ENCODE results near the gene RANBP10.
"Not testable (repeated sequence)": the region's sequence is repeated elsewhere in the genome, so short reads cannot be mapped to it uniquely, and the experiment has no call there.

RANBP10 gene

GRCh38 chr16:67708368-67708771 is 98.0 kb downstream of the RANBP10 start:
- no peak for DNase-seq

GRCh38 chr16:67707790-67708189 is 98.6 kb downstream of the RANBP10 start:
- DNase-seq: no peak

GRCh38 chr16:67707210-67707609 is 99.2 kb downstream of the RANBP10 start:
- no peak for DNase-seq

GRCh38 chr16:67704110-67704509 is 102.2 kb downstream of the RANBP10 start:
- DNase-seq: no peak

DNA sequence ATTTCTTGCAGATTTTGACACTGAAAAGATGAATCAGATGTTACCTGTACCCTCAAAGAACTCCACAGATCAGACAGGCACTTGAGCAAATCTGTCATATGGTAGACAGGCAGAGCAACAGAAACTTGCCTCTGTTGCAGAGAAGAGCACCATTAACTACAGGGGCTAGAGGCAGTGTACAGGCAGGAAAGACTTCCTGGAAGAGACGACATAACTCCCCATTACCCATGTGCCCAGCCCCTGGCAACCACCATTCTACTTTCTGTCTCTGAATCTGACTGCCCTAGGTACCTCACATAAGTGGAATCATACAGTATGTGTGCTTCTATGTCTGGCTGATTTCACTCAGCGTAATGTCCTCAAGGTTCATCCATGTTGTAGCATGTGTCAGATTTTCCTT is 102.7 kb downstream of the RANBP10 start:
- no peak for DNase-seq

- no peak for DNase-seq
These were observed 104.2 kb downstream of the RANBP10 start for GRCh38 chr16:67702130-67702529.

DNA sequence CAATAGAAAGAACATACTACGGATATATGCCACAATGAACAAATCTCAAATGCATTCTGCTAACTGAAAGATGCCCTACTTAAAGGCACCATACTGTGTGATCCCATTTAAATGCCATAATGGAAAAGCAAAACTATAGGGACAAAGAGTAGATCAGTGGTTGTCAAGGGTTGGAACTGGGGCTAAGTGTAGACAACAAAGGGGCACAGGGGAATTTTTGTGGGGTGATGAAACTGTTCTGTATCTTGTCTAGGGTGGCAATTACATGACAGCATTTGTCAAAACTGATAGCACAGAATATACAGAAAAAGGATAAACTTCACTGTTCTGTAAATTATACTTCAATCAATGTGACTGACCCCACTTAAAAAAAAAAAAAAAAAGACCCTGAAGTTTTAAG is 104.9 kb downstream of the RANBP10 start:
- no peak for DNase-seq

DNA sequence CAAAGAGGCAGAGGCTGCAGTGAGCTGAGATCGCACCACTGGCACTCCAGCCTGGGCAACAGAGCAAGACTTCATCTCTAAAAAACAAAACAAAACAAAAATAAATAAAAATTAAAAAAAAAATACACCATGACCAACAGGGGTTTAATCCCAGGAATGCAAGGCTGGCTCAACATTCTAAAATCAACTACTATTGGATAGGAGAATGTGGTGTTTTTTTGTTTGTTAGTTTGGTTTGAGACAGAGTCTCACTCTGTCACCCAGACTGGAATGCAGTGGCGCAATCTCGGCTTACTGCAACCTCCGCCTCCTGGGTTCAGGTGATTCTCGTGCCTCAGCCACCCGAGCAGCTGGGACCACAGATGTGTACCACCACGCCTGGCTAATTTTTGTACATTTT is 107.1 kb downstream of the RANBP10 start:
- no peak for DNase-seq

GRCh38 chr16:67697422-67698185 is 108.8 kb downstream of the RANBP10 start:
- no peak for DNase-seq

DNA sequence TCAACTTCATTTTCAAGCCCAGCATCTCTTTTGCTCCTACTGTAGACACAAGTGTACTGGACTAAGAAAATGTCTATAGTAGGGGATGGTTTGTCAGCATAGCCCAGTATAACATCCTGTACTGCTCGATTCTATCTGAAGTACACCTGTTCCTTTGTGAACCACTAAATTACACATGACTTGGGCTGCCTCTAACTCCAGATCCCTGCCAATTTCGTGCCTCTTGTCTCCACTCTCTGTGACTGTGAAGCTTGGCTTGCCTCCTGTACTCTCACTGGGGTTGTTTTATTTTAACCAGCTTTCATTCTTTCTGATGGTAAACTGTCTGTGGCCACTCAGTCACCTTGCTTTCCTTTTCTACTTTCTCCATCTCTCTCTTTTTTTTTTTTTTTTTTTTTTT is 111.7 kb downstream of the RANBP10 start:
- DNase-seq: no peak

DNA sequence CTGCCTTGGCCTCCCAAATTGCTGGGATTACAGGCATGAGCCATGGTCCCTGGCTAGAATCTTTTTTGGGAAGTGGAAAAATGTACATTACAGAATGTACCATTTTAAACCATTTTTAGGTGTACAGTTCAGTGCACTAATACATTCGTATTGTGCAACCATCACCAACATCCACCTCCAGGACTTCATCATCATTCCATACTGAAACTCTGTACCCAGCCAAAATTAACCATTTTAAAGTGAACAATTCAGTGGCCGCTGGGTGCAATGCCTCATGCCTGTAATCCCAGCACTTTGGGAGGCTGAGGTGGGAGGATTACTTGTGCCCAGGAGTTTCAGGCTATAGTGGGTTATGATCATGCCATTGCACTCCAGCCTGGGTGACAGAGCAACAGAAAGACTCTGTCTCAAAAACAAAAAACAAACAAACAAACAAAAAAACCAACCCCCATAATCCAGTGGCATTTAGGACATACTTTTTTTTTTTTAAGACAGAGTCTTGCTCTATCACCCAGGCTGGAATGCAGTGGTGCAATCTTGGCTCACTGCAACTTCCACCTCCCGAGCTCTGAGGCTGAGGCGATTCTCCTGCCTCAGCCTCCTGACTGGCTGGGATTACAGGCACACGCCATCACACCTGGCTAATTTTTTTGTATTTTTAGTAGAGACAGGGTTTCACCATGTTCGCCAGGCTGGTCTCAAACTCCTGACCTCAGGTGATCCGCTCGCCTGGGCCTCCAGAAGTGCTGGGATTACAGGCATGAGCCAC is 112.7 kb downstream of the RANBP10 start:
- not testable (repeated sequence) for DNase-seq

- no peak for DNase-seq
These were observed 120.8 kb downstream of the RANBP10 start for GRCh38 chr16:67685388-67686112.

- DNase-seq: no peak
These were observed 122.6 kb downstream of the RANBP10 start for GRCh38 chr16:67683767-67684166.

- DNase-seq: no peak
These were observed 126.1 kb downstream of the RANBP10 start for GRCh38 chr16:67679935-67680897.

DNA sequence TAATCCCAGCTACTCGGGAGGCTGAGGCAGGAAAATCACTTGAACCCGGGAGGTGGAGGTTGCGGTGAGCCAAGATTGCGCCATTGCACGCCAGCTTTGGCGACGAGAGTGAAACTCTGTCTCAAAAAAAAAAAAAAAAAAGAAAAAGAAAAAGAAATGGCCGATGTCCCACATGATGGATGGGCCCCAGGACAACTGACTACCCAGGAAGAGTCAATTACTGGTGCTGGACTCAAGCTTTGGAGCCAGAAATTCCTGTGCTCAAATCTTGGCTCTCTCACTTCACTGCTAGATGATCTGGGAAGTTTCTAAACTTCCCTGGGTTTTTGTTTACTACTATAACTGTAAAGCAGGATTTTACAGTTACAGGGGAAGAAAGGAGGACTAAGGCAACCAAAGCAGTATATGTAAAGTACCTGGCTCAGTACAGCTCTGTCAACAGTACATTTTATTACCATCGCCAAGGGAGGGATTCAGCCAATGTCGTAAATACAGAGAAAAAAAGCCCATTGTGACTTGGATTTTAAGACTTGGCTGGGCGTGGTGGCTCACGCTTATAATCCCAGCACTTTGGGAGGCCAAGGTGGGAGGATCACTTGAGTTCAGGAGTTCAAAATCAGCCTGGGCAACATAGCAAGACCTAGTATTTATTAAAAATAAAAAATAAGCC is 127.9 kb downstream of the RANBP10 start:
- no peak for DNase-seq

DNA sequence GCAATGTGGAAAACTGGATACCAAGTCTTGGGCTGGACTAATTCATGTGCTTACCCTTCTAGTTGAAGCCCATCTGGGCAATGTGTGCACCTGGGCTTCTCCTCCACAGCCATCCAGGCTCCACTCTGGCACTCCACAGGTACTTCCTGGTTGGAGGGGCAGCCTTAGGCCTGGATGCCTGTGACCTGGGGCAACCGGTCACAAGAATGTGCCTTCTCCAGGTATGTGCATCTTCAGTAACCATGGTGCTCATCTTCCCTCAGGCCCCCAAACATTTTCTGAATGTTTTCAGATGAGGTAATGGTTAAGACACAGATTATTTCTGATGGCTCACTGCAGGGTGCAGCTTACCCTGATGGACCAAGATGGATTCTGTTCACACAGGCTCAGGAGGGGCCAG is 128.6 kb downstream of the RANBP10 start:
- DNase-seq: no peak

DNA sequence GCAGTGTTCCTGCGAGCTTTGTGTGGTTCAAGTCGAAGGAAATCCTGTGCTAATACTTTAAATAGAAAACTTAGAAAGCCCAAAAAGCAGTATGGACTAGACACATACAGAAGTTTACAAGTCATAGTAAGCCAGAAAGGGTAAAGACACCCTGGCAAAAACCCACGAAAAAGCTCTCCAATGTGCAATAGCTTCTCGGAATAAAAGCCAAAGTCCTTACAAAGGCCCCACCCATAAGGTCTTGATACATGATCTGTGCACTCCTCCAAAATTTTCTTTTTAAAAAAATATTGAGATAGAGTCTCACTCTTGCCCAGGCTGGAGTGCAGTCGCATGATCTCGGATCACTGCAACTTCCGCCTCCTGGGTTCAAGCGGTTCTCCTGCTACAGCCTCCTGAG is 129.4 kb downstream of the RANBP10 start:
- DNase-seq: no peak

GRCh38 chr16:67676516-67676915 is 129.8 kb downstream of the RANBP10 start:
- no peak for DNase-seq

DNA sequence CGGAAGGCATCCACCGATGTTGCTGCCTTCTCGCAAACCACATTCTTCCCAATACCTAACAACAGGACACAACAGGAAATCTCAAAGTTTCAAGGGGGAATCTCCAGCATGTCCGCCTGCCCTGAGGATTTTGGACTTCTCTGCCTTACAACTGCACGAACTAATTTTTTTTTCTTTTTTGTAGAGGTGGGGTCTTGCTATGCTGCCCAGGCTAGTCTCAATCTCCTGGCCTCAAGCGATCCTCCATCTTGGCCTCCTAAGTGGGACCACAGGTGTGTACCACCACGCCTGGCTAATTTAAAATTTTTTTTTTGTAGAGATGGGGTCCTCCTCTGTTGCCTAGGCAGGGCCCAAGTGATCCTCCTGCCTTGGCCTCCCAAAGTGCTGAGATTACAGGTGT is 130.4 kb downstream of the RANBP10 start:
- no peak for DNase-seq

- DNase-seq: no peak
These were observed 130.8 kb downstream of the RANBP10 start for GRCh38 chr16:67675579-67675935.

GRCh38 chr16:67674851-67675578 is 131.3 kb downstream of the RANBP10 start:
- DNase-seq: no peak
